Placental pericyte (primary cell): ENCODE results near the gene PAPPA2. TPM values are rescaled to one million over a fixed set of nuclear protein-coding genes. Genes with fewer than 3 reads are reported as not detected.

Experiments used
- total RNA-seq: library from RNA; depleted of rRNA; stranded (reverse); fragments of >200 nt; gene quantifications from 2 replicates; pipeline ENCODE4 v1.2.3, GENCODE V29; 2012

The PAPPA2 gene, protein sequence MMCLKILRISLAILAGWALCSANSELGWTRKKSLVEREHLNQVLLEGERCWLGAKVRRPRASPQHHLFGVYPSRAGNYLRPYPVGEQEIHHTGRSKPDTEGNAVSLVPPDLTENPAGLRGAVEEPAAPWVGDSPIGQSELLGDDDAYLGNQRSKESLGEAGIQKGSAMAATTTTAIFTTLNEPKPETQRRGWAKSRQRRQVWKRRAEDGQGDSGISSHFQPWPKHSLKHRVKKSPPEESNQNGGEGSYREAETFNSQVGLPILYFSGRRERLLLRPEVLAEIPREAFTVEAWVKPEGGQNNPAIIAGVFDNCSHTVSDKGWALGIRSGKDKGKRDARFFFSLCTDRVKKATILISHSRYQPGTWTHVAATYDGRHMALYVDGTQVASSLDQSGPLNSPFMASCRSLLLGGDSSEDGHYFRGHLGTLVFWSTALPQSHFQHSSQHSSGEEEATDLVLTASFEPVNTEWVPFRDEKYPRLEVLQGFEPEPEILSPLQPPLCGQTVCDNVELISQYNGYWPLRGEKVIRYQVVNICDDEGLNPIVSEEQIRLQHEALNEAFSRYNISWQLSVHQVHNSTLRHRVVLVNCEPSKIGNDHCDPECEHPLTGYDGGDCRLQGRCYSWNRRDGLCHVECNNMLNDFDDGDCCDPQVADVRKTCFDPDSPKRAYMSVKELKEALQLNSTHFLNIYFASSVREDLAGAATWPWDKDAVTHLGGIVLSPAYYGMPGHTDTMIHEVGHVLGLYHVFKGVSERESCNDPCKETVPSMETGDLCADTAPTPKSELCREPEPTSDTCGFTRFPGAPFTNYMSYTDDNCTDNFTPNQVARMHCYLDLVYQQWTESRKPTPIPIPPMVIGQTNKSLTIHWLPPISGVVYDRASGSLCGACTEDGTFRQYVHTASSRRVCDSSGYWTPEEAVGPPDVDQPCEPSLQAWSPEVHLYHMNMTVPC (N-terminal part only)
- 0.22 and 1.6 TPM in 2 replicates for total RNA-seq

DNA sequence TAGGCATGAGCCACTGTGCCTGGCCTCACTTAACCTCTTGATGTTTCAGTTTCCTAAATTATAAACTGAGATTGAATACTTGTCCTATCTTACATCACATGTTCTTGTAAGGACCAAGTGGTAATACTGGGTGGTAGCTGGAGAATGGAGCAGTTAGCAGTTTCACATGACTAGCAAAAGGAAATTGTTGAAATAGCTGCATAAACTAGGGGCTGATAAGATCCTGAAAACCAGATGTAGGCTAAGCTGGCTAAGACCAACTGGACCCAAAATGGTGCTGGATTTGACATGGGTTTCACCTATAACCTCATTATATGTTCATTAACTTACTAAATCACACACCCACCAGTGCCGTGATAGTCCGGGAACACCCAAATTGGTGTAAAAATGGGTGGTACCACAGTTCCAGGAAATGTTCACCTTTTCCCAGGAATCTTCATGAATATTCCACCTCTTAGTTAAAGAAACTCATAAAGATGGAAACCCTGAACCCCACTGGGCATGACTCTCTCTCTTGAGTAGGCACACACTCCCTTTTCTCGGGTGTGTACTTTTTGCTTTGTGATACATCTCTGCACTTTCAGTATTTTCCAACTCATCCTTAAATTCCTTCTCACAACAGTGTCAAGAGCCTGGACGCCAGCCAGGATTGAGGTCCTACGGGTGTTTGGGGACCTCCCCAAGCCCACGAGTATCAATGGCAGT lies at the start of gene PAPPA2:
Gene PAPPA2 (plus strand): TSS at position 502 of the 705 bp plus-strand sequence. CDS start 93,148 bp downstream, outside the sequence.

